GM10248 (cell line): Measurements from ENCODE around the gene PTPRG.

Experiments
- CTCF ChIA-PET: fragments of 300-600 bp; sonication (Branson Sonifier 250); formaldehyde crosslinking; extraction: SDS; loops from one replicate; lab custom pipeline; 2021; ENCODE audit warnings: antibody characterized with exemption; lab: Yijun Ruan, JAX
- POLR2A ChIA-PET: fragments of 350-650 bp; sonication (Branson Sonifier 250); formaldehyde crosslinking; extraction: SDS; loops from one replicate; lab custom pipeline; 2020; ENCODE audit warnings: antibody characterized with exemption; lab: Yijun Ruan, JAX
- DNase-seq: peaks from one replicate; pipeline ENCODE4 v3.0.0; 2012; ENCODE audit errors: extremely low spot score
- CTCF ChIP-seq: IDR thresholded peaks from 2 replicates; pipeline ENCODE4 v1.5.1; 2012; ENCODE audit warnings: mild to moderate bottlenecking, low read depth; ENCODE audit errors: extremely low read depth, missing control alignments, control extremely low read depth

The PTPRG gene

GRCh38 chr3:62132027-62132602 lies 570.7 kb downstream of the PTPRG start:
- DNase-seq, result no peak
- ChIA-PET POLR2A (no interaction called here), CTCF (no interaction called here)
- TF ChIP-seq CTCF, result no peak

- ChIA-PET POLR2A (no interaction called here), CTCF (no interaction called here)
- no peak for DNase-seq
- TF ChIP-seq CTCF, result no peak
Measured at GRCh38 chr3:62133015-62133414, 571.6 kb downstream of the PTPRG start.

- DNase-seq, result no peak
- TF ChIP-seq CTCF, result no peak
- ChIA-PET POLR2A (no interaction called here), CTCF (no interaction called here)
Measured at GRCh38 chr3:62134061-62134496, 572.7 kb downstream of the PTPRG start.

- no peak for DNase-seq
- ChIA-PET POLR2A (no interaction called here), CTCF (interaction anchor here (1.1 kb wide), 1 partner anchor 8 kb away, joined by 5 read pairs; no protein-coding TSS in a partner anchor)
- no peak for TF ChIP-seq CTCF
Measured at GRCh38 chr3:62135741-62136140, 574.4 kb downstream of the PTPRG start.

GRCh38 chr3:62139957-62140356 lies 578.6 kb downstream of the PTPRG start:
- ChIA-PET CTCF (no interaction called here), POLR2A (no interaction called here)
- DNase-seq, result no peak
- TF ChIP-seq CTCF, result no peak

GRCh38 chr3:62142331-62143085 lies 581.1 kb downstream of the PTPRG start:
- TF ChIP-seq CTCF, result no peak
- ChIA-PET CTCF (interaction anchor here (1.3 kb wide), 1 partner anchor 23 kb away, joined by 3 read pairs; no protein-coding TSS in a partner anchor), POLR2A (no interaction called here)
- DNase-seq, result no peak
